ENCODE results near the gene BAG5. TPM values are rescaled to one million over a fixed set of nuclear protein-coding genes. Genes with fewer than 3 reads are reported as not detected.

Gene BAG5
- total and polyA plus RNA-seq, 11 donors: 4.8 to 22.8 (median 17.0) TPM

DNA sequence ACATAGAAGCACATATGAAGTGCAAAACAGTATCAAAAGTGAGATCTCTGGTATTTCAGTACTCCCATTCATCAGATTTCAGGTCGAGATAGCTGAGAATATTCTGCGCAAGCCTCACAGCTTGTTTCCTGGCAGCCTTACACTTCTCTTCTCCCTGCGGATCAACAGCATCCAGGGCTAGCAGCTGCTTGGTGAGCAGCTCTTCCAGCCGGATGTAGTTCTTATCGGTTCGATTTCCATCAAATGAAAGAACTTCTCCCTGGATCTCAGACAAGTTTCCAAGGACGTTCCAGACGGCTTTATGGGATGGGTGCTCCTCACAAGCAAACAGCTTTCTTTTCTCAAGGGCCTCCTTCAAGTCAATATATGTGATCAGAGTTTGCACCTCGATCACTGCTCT is 2.7 kb downstream of the BAG5 start:
- Histone ChIP-seq H3K9me3 (no peaks in the 10 kb centered on the region), H3K4me1 (peaks cover 3 to 86% (median 66%) of the 10 kb centered on the region in 12 donors), H3K4me3 (peak overlapping the region in 3 of 12 donors; percentile 0 to 9 (median 5)), H3K27ac (peak overlapping the region in 3 of 12 donors; percentile 30 to 99 (median 98)), H3K36me3 (peaks cover 0 to 44% (median 28%) of the 10 kb centered on the region in 9 donors), H3K27me3 (no peaks in the 10 kb centered on the region)
- 48 to 69% (median 61%) methylated on average over 9 of the region's 9 CpGs for WGBS, 4 donors
- TF ChIP-seq, protein P1, sequence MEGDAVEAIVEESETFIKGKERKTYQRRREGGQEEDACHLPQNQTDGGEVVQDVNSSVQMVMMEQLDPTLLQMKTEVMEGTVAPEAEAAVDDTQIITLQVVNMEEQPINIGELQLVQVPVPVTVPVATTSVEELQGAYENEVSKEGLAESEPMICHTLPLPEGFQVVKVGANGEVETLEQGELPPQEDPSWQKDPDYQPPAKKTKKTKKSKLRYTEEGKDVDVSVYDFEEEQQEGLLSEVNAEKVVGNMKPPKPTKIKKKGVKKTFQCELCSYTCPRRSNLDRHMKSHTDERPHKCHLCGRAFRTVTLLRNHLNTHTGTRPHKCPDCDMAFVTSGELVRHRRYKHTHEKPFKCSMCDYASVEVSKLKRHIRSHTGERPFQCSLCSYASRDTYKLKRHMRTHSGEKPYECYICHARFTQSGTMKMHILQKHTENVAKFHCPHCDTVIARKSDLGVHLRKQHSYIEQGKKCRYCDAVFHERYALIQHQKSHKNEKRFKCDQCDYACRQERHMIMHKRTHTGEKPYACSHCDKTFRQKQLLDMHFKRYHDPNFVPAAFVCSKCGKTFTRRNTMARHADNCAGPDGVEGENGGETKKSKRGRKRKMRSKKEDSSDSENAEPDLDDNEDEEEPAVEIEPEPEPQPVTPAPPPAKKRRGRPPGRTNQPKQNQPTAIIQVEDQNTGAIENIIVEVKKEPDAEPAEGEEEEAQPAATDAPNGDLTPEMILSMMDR (IDR thresholded peaks at IDR 0.05): no peak
- TF ChIP-seq POLR2A (IDR thresholded peaks at IDR 0.05): no peak
- intact Hi-C loops (cut with DNase I): loop anchor here in 2 of 10 donors (10.0 kb wide), 2 partner anchors 155 to 1025 kb away; partner anchors contain the start of genes XRCC3 (in 1 of the 2) and ZFYVE21 (in 1 of the 2)
- ATAC-seq (no peak), DNase-seq (no peak)

DNA sequence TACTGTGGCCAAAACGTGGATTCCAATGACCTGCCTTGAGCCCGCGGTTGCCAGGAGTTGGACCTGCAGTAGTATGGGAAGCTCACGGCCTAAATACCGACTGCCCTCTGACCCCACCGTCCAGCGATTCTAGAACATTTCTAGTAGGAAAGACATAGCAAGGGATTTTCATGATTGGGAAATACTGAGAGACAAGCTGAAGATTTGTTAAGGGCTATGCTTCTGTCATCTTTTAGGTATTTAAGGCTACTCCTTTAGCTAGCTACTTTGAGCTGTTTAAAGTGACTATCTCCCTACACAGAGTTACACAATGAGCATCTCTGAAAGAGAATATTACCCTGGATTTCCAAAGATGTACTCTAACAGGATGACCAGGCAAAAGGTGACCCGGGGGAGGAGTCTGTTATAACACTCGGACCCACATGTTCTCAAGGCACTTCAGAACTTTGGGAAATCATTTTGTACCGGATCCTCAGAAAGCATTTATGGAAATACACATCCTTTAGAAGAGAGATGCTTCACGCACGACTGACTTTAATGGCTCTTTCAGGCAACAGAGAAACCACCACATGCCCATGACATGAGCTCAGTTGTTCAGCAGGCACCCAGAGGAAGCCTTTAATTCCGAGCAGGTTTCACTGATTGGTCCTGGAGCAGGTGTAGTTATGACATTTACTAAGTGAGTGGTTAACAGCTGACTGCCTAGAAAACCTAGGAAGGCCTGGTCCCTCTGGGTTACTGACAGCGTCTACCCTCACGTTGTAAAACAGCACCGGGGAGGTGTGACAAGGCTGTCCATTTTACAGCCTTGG is 4.2 kb downstream of the BAG5 start:
- ATAC-seq (no peak), DNase-seq (no peak)
- Histone ChIP-seq H3K27ac (peak overlapping the region in 7 of 12 donors; percentile 4 to 94 (median 31)), H3K4me1 (peaks cover 3 to 86% (median 53%) of the 10 kb centered on the region in 12 donors), H3K4me3 (no peak overlapping the region), H3K9me3 (no peaks in the 10 kb centered on the region), H3K36me3 (peaks cover 0 to 44% (median 28%) of the 10 kb centered on the region in 9 donors), H3K27me3 (no peaks in the 10 kb centered on the region)
- 72 to 80% (median 75%) methylated on average over 16 of the region's 16 CpGs for WGBS, 4 donors
- intact Hi-C loops (cut with DNase I): loop anchor here in 1 of 10 donors (10.0 kb wide), 1 partner anchor 1027 kb away; no protein-coding TSS in a partner anchor
- TF ChIP-seq POLR2A (IDR thresholded peaks at IDR 0.05): no peak
- TF ChIP-seq, protein P1 (IDR thresholded peaks at IDR 0.05): no peak

DNA sequence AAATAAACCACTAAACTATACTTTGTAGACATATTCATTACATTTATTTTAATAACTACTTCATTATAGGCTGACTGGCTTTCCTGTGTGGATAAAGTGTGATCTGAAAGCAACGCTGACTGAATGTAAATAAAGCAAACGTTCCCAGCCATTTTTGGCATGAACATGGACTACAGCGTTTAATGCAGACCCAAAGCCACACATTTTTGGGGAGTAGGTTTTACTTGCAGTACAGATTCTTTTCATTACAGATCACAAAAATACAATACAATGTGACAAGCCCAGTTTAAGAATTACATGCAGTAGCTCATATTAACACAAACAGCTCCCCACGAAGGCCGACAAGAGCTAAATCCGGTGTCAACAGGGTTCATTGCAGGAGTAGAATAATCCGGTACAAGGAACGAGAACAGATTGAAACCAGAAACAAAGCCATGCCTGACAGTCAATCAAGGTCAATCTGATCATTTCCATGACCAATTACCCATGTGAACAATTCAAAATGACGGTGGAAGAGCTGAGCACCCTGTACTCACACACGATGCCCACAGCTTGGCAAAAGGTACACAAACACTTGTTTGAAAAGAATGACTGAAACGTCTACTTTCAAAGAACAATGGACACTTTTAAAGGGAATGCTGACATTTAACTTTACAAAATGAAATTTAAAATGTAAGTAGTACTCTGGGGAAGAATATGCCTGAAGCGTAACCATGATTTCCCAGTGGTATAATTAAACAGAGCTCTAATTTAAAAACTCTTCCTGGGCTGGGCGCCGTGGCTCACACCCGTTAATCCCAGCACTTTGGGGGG is 5.3 kb downstream of the BAG5 start:
- Histone ChIP-seq H3K27ac (peak overlapping the region in 9 of 12 donors; percentile 17 to 94 (median 37)), H3K4me3 (no peak overlapping the region), H3K27me3 (no peaks in the 10 kb centered on the region), H3K36me3 (peaks cover 0 to 44% (median 28%) of the 10 kb centered on the region in 9 donors), H3K4me1 (peaks cover 3 to 97% (median 60%) of the 10 kb centered on the region in 12 donors), H3K9me3 (no peaks in the 10 kb centered on the region)
- DNase-seq (no peak), ATAC-seq (no peak)
- 50 to 68% (median 55%) methylated on average over 15 of the region's 15 CpGs for WGBS, 4 donors
- intact Hi-C loops (cut with DNase I): loop anchor here in 1 of 10 donors (10.0 kb wide), 1 partner anchor 1028 kb away; no protein-coding TSS in a partner anchor
- TF ChIP-seq, protein P1 (IDR thresholded peaks at IDR 0.05): no peak
- TF ChIP-seq POLR2A (IDR thresholded peaks at IDR 0.05): no peak

Measured in heart left ventricle (tissue), 16 donors.